Pancreas (tissue), 10 donors: Measurements from ENCODE around the gene HASPIN. TPM values are rescaled to one million over a fixed set of nuclear protein-coding genes. Genes with fewer than 3 reads are reported as not detected.

Experiments used
- ATAC-seq, 4 donors: fragments of 200-7000 bp; cut with Tn5 transposase; one replicate each; pipeline versions ENCODE4 v1.8.0 to v1.9.1; 2020; ENCODE audit warnings: mild to moderate bottlenecking in 4 of 4, moderate library complexity in 4 of 4
- DNase-seq, 6 donors: peaks; one replicate each; pipeline ENCODE4 v3.0.0-alpha.2; 2020
- FAIRE-seq: peaks from 2 replicates; lab custom pipeline; 2012; peaks lifted over from hg19 to GRCh38; lab: Jason Lieb, UNC
- H3K27ac ChIP-seq, 4 donors: fragments of 200-600 bp; sonication (generic); 1 replicate in 3 of 4; 2 replicates in 1 of 4; pipeline versions ENCODE4 v1.5.0 to v1.8.0; 2020
- H3K27me3 ChIP-seq, 4 donors: fragments of 200-600 bp; one replicate each; pipeline ENCODE4 v1.8.0; 2021
- H3K36me3 ChIP-seq, 3 donors: fragments of 200-600 bp; sonication (generic) in 1 of 3; one replicate each; pipeline versions ENCODE4 v1.5.0 to v1.8.0; 2020 to 2021
- H3K4me1 ChIP-seq, 3 donors: fragments of 200-600 bp; one replicate each; pipeline ENCODE4 v1.8.0; 2021
- H3K4me3 ChIP-seq, 4 donors: fragments of 200-600 bp; sonication (generic) in 2 of 4; one replicate each; pipeline versions ENCODE4 v1.5.0 to v1.8.0; 2020 to 2021
- H3K9me3 ChIP-seq, 4 donors: fragments of 200-600 bp; one replicate each; pipeline ENCODE4 v1.8.0; 2021
- WGBS, 2 donors: extraction: QIAGEN DNeasy Blood & Tissue Kit; methylation state at CpG; one replicate each; pipeline ENCODE4 v1.1.7; 2013; 5-methylcytosine and 5-hydroxymethylcytosine counted together
- intact Hi-C, 3 donors: fragments of 100-400 bp; cut with DNase I; formaldehyde crosslinking; loops; one replicate each; pipeline versions ENCODE4 v1.11.1 to v1.14.2; 2022
- polyA plus RNA-seq, 2 donors: library from polyadenylated mRNA; stranded (reverse); fragments of 200-250 nt; gene quantifications; one replicate each; pipeline ENCODE4 v1.2.3, GENCODE V29; 2013
- total RNA-seq, 6 donors: library from RNA; stranded (reverse); fragmentation: NEBNext Ultra II Directional in 4 of 6; extraction: Animal tissue kit (Norgen Biotek cat#: 25700) in 4 of 6; gene quantifications; one replicate each; pipeline versions ENCODE4 v1.2.1 to v1.2.4, GENCODE V29; 2021 to 2023
- TF ChIP-seq, protein P1 (sequence below), 4 donors: fragments of 200-600 bp; sonication (generic) in 3 of 4; IDR thresholded peaks; one replicate each; pipeline versions ENCODE4 v1.5.0 to v1.8.0; 2021; ENCODE audit warnings: antibody characterized with exemption in 4 of 4
- donor health status: healthy with polysubstance abuse.
- donor health status: DM: no; HTN: no; CAD: no; lungs with moderate emphysema.
- donor health status: DM: no; HTN: no; CAD: no.
- donor health status: control.
- donor health status: control.
- donor health status: Bipolar disorder and iron deficiency.
- donor health status: DM: yes; HTN: yes; CAD: no.
- donor health status: DM: no; HTN: no; CAD: no.
- donor health status: DM: no; HTN: no; CAD: no.
- donor health status: DM: yes; HTN: yes; CAD: no.

Gene HASPIN
- total and polyA plus RNA-seq, 8 donors, result 0.05 to 0.31 (median 0.21) TPM; not detected in 2

DNA sequence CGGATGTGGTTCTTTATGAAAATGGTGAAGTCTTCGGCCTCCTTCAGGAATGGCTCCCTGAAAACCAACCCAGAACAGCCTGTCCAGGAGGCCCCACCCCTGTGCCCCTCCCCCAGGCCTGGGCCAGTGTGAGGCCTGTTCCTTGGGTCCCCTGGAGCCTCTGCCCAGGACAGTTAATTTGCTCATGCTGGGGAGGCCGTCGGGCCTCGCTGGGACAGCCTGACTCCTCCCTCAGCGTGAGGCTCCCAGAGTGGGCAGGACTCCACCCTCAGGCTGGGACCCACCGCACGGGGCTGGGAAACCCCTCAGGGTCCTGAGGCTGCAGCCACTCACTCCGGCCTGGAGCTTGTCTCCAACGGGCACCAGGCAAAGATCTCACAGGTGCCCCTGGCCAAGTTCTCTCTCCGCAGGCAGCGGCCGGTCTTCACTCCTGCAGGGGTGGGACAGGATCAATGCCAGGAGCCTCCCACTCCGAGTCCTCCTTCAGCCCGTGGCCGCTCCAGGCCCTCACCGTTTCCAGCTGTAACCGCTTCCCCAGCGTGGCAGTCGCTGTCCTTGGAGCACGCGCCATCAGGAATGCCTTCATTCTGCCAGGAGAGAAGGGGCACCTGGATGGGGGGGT, 33.5 kb upstream of the HASPIN start:
- Histone ChIP-seq H3K36me3 (no peaks in the 10 kb centered on the region), H3K4me3 (no peak overlapping the region), H3K9me3 (no peaks in the 10 kb centered on the region), H3K27me3 (no peaks in the 10 kb centered on the region), H3K4me1 (no peaks in the 10 kb centered on the region), H3K27ac (no peak overlapping the region)
- FAIRE-seq, result no peak
- 67 to 70% methylated on average over 22 of the region's 22 CpGs for WGBS, 2 donors
- no peak for DNase-seq
- TF ChIP-seq, protein P1, sequence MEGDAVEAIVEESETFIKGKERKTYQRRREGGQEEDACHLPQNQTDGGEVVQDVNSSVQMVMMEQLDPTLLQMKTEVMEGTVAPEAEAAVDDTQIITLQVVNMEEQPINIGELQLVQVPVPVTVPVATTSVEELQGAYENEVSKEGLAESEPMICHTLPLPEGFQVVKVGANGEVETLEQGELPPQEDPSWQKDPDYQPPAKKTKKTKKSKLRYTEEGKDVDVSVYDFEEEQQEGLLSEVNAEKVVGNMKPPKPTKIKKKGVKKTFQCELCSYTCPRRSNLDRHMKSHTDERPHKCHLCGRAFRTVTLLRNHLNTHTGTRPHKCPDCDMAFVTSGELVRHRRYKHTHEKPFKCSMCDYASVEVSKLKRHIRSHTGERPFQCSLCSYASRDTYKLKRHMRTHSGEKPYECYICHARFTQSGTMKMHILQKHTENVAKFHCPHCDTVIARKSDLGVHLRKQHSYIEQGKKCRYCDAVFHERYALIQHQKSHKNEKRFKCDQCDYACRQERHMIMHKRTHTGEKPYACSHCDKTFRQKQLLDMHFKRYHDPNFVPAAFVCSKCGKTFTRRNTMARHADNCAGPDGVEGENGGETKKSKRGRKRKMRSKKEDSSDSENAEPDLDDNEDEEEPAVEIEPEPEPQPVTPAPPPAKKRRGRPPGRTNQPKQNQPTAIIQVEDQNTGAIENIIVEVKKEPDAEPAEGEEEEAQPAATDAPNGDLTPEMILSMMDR (IDR thresholded peaks at IDR 0.05), result no peak
- no peak for ATAC-seq
- intact Hi-C loops, result no loop called here

DNA sequence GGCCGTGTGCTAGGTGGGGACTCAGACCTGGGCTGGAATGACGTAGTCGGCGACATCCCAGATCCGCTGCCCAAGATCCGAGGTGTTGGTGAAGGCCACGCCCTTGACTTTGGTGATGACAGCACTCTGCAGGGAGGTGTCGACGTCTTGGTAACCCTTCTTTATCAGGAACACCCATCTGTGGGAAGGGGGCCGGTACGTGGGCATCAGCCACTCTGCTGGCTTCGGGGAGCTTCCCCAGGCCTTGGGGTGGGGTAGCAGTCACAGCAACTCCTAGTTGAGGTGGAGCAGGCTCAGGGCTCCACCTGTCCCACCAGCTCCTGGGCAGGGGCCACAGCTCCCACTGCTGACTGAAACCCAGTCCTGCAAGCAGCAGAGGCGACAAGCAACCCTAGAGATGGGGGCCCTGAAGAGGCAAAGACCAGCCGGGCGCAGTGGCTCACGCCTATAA, 32.1 kb upstream of the HASPIN start:
- no peaks in the 10 kb centered on the region for H3K36me3 ChIP-seq
- DNase-seq (no peak), ATAC-seq (no peak), FAIRE-seq (no peak)
- H3K27ac ChIP-seq, result no peak overlapping the region
- WGBS, 2 donors, result 67 to 70% methylated on average over 16 of the region's 16 CpGs
- TF ChIP-seq, protein P1 (IDR thresholded peaks at IDR 0.05), result no peak
- H3K9me3 ChIP-seq, result no peaks in the 10 kb centered on the region
- H3K27me3 ChIP-seq, result no peaks in the 10 kb centered on the region
- H3K4me3 ChIP-seq, result no peak overlapping the region
- intact Hi-C loops, result no loop called here
- no peaks in the 10 kb centered on the region for H3K4me1 ChIP-seq

DNA sequence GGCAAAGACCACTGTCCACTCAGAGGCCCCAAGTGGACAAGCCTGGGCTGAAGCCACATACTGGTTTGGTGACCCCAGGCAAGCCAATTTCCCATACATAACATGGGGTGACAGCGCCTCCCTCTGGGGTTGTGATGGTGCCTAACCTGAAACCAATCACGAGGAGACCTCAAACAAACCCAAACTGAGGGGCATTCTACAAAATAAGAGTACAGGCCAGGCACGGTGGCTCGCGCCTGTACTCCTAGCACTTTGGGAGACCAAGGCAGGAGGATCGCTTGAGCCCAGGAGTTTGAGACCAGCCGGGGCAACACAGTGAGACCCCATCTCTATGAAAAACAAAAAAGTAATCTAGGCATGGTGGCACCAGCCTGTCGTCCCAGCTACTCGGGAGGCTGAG, 31.4 kb upstream of the HASPIN start:
- Histone ChIP-seq H3K9me3 (no peaks in the 10 kb centered on the region), H3K27me3 (no peaks in the 10 kb centered on the region), H3K4me3 (no peak overlapping the region), H3K4me1 (no peaks in the 10 kb centered on the region), H3K36me3 (no peaks in the 10 kb centered on the region), H3K27ac (no peak overlapping the region)
- no peak for DNase-seq
- no peak for ATAC-seq
- WGBS, 2 donors, result 73 to 78% methylated on average over 9 of the region's 9 CpGs
- no peak for FAIRE-seq
- TF ChIP-seq, protein P1 (IDR thresholded peaks at IDR 0.05), result no peak
- intact Hi-C loops, result no loop called here

DNA sequence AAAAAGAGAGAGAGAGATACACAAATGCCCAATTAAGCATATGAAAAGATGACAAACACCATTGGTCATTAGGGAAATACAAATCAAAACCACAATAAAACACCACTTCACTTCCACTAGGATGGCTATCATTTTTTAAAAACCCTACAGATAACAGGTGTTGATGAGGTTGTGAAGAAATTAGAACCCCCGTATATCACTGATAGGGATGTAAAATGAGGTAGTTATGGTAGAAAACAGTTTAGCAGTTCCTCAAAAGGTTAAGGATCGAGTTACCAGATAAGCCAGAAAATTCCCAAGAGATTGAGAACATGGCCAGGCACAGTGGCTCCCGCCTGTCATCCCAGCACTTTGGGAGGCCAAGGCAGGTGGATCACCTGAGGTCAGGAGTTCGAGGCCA, 30.6 kb upstream of the HASPIN start:
- TF ChIP-seq, protein P1 (IDR thresholded peaks at IDR 0.05), result no peak
- no peak overlapping the region for H3K4me3 ChIP-seq
- FAIRE-seq, result no peak
- no peak overlapping the region for H3K27ac ChIP-seq
- no peaks in the 10 kb centered on the region for H3K9me3 ChIP-seq
- H3K27me3 ChIP-seq, result no peaks in the 10 kb centered on the region
- no peaks in the 10 kb centered on the region for H3K36me3 ChIP-seq
- no peak for ATAC-seq
- WGBS, 2 donors, result 47 to 53% methylated on average over 4 of the region's 4 CpGs
- intact Hi-C loops, result no loop called here
- H3K4me1 ChIP-seq, result no peaks in the 10 kb centered on the region
- no peak for DNase-seq

DNA sequence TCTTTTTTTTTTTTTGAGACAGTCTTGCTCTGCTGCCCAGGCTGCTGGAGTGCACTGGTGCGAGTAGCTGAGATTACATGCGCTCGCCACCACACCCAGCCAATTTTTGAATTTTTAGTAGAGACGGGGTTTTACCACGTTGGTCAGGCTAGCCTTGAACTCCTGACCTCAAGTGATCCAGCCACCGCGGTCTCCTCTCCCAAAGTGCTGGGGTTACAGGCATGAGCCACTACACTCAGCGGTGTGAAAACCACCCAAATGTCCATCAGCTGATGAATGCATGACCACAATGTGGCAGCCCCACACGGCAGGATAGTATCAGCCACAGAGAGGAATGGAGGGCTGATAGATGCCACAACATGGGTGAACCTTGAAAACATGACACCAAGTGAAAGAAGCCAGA, 29.9 kb upstream of the HASPIN start:
- ATAC-seq (no peak), FAIRE-seq (no peak), DNase-seq (no peak)
- TF ChIP-seq, protein P1 (IDR thresholded peaks at IDR 0.05), result no peak
- no peaks in the 10 kb centered on the region for H3K27me3 ChIP-seq
- no peaks in the 10 kb centered on the region for H3K4me1 ChIP-seq
- no peaks in the 10 kb centered on the region for H3K36me3 ChIP-seq
- intact Hi-C loops, result no loop called here
- 62 to 65% methylated on average over 9 of the region's 9 CpGs for WGBS, 2 donors
- no peaks in the 10 kb centered on the region for H3K9me3 ChIP-seq
- no peak overlapping the region for H3K27ac ChIP-seq
- no peak overlapping the region for H3K4me3 ChIP-seq
